Activated CD4-positive, alpha-beta T cell treated with anti-CD3 and anti-CD28 coated beads, Interleukin-2, amount 50 U/mL, for 48 hours (primary cell): ENCODE results near the gene PARP3.
"Not testable (repeated sequence)": the region's sequence is repeated elsewhere in the genome, so short reads cannot be mapped to it uniquely, and the experiment has no call there.

ENCODE experiments used
- DNase-seq, 2 experiments: peaks; one replicate each; pipeline ENCODE4 v3.0.0-alpha.2; 2020

PARP3 gene

GRCh38 chr3:51941798-51942602 is at the start of gene PARP3, which contains the start of gene RRP9:
PARP3 (plus strand) TSS chr3:51942363; CDS start chr3:51943356, 993 bp downstream.
RRP9 (minus strand) TSS chr3:51941904; CDS start chr3:51941867, 37 bp downstream.
- DNase-seq: peak; percentile 100

- DNase-seq: no peak
Measured at GRCh38 chr3:51894391-51894790, 47.8 kb upstream of the PARP3 start.

- DNase-seq: no peak
Measured at GRCh38 chr3:51894939-51895338, 47.2 kb upstream of the PARP3 start.

- no peak for DNase-seq
Measured at GRCh38 chr3:51896607-51897305, 45.4 kb upstream of the PARP3 start.

- no peak for DNase-seq
Measured at GRCh38 chr3:51897391-51897790, 44.8 kb upstream of the PARP3 start.

GRCh38 chr3:51900043-51900442 is 42.1 kb upstream of the PARP3 start:
- not testable (repeated sequence) for DNase-seq

- DNase-seq: peak; percentile 44 to 58
Measured at GRCh38 chr3:51902361-51902760, 39.8 kb upstream of the PARP3 start.

GRCh38 chr3:51904034-51904823 is 37.9 kb upstream of the PARP3 start:
- no peak for DNase-seq

- DNase-seq: no peak
Measured at GRCh38 chr3:51908026-51908425, 34.1 kb upstream of the PARP3 start.

- no peak for DNase-seq
Measured at GRCh38 chr3:51916418-51916817, 25.7 kb upstream of the PARP3 start.

GRCh38 chr3:51921081-51921578 is 21.0 kb upstream of the PARP3 start:
- DNase-seq: no peak

GRCh38 chr3:51927061-51927977 is 14.8 kb upstream of the PARP3 start:
- DNase-seq: no peak

- no peak for DNase-seq
Measured at GRCh38 chr3:51928438-51928837, 13.7 kb upstream of the PARP3 start.

- DNase-seq: not testable (repeated sequence)
Measured at GRCh38 chr3:51928981-51929380, 13.2 kb upstream of the PARP3 start.

GRCh38 chr3:51929420-51930003 is 12.7 kb upstream of the PARP3 start:
- no peak for DNase-seq

GRCh38 chr3:51930439-51930838 is 11.7 kb upstream of the PARP3 start:
- DNase-seq: no peak

- no peak for DNase-seq
Measured at GRCh38 chr3:51931756-51932155, 10.4 kb upstream of the PARP3 start.

GRCh38 chr3:51932471-51933370 is 9.4 kb upstream of the PARP3 start:
- no peak for DNase-seq

- no peak for DNase-seq
Measured at GRCh38 chr3:51933471-51934138, 8.6 kb upstream of the PARP3 start.
